MCF 10A (cell line): ENCODE data around the gene MARK3. TPM values are rescaled to one million over a fixed set of nuclear protein-coding genes. Genes with fewer than 3 reads are reported as not detected.

Source experiments
- BruUV-seq: library from RNA; stranded (reverse); fragments of 400-500 nt; replicated peaks from 2 replicates; lab custom pipeline; 2021; lab: Mats Ljungman, UMichigan
- CTCF ChIA-PET: fragments of 300-600 bp; sonication (Branson Sonifier 250); formaldehyde crosslinking; extraction: SDS; loops from one replicate; lab custom pipeline; 2021; ENCODE audit warnings: antibody characterized with exemption, inconsistent platforms; lab: Yijun Ruan, JAX
- POLR2A ChIA-PET: fragments of 300-600, 350-650 bp; sonication (Branson Sonifier 250); formaldehyde crosslinking; extraction: SDS; loops from one replicate; lab custom pipeline; 2020; ENCODE audit warnings: antibody characterized with exemption, inconsistent platforms; lab: Yijun Ruan, JAX
- DNase-seq: peaks from one replicate; pipeline ENCODE4 v3.0.0-alpha.2; 2018; ENCODE audit not compliant: unreplicated experiment
- H3K27ac Mint-ChIP-seq: one replicate; pipeline ENCODE4 v1.8.0; 2022; ENCODE audit warnings: mild to moderate bottlenecking, low read depth, mixed read lengths; ENCODE audit not compliant: unreplicated experiment
- H3K27me3 Mint-ChIP-seq: one replicate; pipeline ENCODE4 v1.8.0; 2022; ENCODE audit warnings: mixed read lengths; ENCODE audit not compliant: insufficient read depth, unreplicated experiment
- H3K36me3 Mint-ChIP-seq: one replicate; pipeline ENCODE4 v1.8.0; 2022; ENCODE audit warnings: mild to moderate bottlenecking, moderate library complexity, mixed read lengths; ENCODE audit not compliant: insufficient read depth, unreplicated experiment
- H3K4me1 Mint-ChIP-seq: one replicate; pipeline ENCODE4 v1.8.0; 2022; ENCODE audit warnings: mixed read lengths; ENCODE audit not compliant: insufficient read depth, unreplicated experiment
- H3K4me3 Mint-ChIP-seq: one replicate; pipeline ENCODE4 v1.8.0; 2022; ENCODE audit warnings: mild to moderate bottlenecking, moderate library complexity, mixed read lengths; ENCODE audit not compliant: unreplicated experiment
- H3K9me3 Mint-ChIP-seq: one replicate; pipeline ENCODE4 v1.8.0; 2022; ENCODE audit warnings: mixed read lengths; ENCODE audit not compliant: unreplicated experiment
- intact Hi-C: fragments of 100-400 bp; cut with micrococcal nuclease; formaldehyde crosslinking; loops from 2 replicates; pipeline ENCODE4 v1.14.1; 2022
- total RNA-seq: library from RNA; stranded (reverse); gene quantifications from 2 replicates; pipeline ENCODE4 v1.2.3, GENCODE V29; 2022
- TF ChIP-seq, protein P1 (sequence below): fragments of 200-600 bp; IDR thresholded peaks from one replicate; pipeline ENCODE4 v1.8.0; 2022; ENCODE audit warnings: antibody characterized with exemption, mild to moderate bottlenecking; ENCODE audit not compliant: unreplicated experiment

The MARK3 gene
- total RNA-seq, 1 experiment from 2014 or later: 130 TPM

DNA sequence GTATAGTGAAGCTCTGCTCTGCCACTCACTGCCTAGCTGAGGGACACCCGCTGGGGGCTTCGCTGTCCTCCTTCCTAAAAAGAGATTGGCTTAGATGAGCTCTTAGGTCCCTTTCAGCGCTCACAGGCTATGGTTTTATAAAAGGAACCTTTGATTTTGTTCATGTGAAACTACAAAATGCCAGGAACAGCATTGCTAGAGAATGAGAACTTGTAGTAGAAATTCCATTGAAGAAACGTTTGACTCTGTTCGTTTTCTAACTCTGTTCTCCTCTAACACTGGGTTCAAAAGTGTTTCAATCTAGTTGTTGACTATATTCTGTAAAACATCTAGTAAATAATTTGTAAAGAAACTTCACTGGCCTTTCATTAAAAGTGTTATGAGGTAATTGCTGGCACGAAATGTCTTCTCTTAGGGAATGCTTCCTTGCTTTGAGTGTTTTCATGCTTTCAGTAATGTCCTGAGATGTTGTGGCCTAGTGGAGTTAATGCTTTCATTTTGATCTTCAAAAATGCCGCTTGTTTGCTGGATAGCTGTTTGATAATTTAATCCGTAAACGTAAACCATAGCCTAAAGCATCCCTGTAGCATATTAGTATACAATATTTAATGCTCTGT is 1.6 kb downstream of the MARK3 start:
- Mint-ChIP-seq H3K36me3 (peaks cover 6% of the 10 kb centered on the region), H3K27me3 (no peaks in the 10 kb centered on the region), H3K9me3 (no peaks in the 10 kb centered on the region), H3K4me3 (peak overlapping the region; percentile 91), H3K27ac (peak overlapping the region; percentile 87), H3K4me1 (peaks cover 22% of the 10 kb centered on the region)
- BruUV-seq: no TSS peak
- TF ChIP-seq, protein P1, sequence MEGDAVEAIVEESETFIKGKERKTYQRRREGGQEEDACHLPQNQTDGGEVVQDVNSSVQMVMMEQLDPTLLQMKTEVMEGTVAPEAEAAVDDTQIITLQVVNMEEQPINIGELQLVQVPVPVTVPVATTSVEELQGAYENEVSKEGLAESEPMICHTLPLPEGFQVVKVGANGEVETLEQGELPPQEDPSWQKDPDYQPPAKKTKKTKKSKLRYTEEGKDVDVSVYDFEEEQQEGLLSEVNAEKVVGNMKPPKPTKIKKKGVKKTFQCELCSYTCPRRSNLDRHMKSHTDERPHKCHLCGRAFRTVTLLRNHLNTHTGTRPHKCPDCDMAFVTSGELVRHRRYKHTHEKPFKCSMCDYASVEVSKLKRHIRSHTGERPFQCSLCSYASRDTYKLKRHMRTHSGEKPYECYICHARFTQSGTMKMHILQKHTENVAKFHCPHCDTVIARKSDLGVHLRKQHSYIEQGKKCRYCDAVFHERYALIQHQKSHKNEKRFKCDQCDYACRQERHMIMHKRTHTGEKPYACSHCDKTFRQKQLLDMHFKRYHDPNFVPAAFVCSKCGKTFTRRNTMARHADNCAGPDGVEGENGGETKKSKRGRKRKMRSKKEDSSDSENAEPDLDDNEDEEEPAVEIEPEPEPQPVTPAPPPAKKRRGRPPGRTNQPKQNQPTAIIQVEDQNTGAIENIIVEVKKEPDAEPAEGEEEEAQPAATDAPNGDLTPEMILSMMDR: no peak
- CTCF ChIA-PET: interaction anchor here (0.6 to 1.3 kb wide), 3 partner anchors 10 to 746 kb away, joined by 3 to 4 read pairs (median 3); no protein-coding TSS in a partner anchor
- no peak for DNase-seq
- POLR2A ChIA-PET: interaction anchor here (0.6 to 3.5 kb wide), 12 partner anchors 11 to 1324 kb away, joined by 3 to 36 read pairs (median 5); partner anchors contain the start of gene EIF5
- intact Hi-C loops: no loop called here

DNA sequence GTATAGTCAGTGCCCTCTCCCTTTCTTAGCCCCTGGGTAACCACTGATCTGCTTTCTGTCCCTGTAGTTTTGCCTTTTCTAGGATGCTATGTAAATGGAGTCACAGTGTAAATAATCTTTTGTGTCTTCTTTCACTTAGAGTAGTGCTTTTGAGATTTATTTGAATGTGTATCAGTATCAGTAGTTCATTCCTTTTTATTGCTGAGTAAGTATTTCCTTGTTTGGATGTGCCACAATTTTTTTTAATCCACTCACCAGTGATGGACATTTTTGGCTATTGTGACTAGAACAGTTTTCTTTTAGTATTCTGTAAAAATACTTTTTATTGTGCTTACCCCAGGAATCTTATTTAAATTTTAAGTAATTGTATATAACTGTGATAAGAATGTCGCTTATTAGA is 3.4 kb downstream of the MARK3 start:
- TSS peak; percentile 1 for BruUV-seq
- Mint-ChIP-seq H3K4me3 (peak overlapping the region; percentile 91), H3K4me1 (peaks cover 10% of the 10 kb centered on the region), H3K27ac (no peak overlapping the region), H3K27me3 (no peaks in the 10 kb centered on the region), H3K36me3 (peaks cover 6% of the 10 kb centered on the region), H3K9me3 (no peaks in the 10 kb centered on the region)
- intact Hi-C loops: no loop called here
- DNase-seq: no peak
- POLR2A ChIA-PET: interaction anchor here (1.3 to 3.5 kb wide), 4 partner anchors 9 to 59 kb away, joined by 3 to 36 read pairs (median 16); partner anchors contain the start of gene EIF5
- CTCF ChIA-PET: interaction anchor here (0.9 to 1.2 kb wide), 3 partner anchors 9 to 33 kb away, joined by 4 to 6 read pairs (median 4); no protein-coding TSS in a partner anchor
- TF ChIP-seq, protein P1: no peak

DNA sequence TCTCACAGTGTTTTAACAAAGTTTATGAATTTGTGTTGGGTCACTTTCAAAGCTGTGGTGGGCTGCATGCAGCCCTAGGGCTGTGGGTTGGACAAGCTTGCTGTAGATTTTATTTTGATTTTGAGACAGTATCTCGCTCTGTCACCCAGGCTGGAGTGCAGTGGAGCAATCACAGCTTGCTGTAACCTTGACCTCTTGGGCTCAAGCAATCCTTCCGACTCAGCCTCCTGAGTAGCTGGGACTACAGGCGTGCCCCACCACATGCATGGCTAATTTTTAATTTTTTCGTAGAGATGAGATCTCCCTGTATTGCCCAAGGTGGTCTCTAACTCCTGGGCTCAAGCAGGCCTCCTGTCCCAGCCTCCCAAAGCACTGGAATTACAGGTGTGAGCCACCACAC is 5.4 kb downstream of the MARK3 start:
- intact Hi-C loops: loop anchor here (2.0 to 5.0 kb wide), 2 partner anchors 56 to 313 kb away; partner anchors contain the start of gene EIF5
- no peak overlapping the region for H3K4me3 Mint-ChIP-seq
- H3K4me1 Mint-ChIP-seq: peaks cover 26% of the 10 kb centered on the region
- DNase-seq: no peak
- H3K27ac Mint-ChIP-seq: no peak overlapping the region
- no peaks in the 10 kb centered on the region for H3K9me3 Mint-ChIP-seq
- ChIA-PET CTCF (interaction anchor here (0.6 to 5.3 kb wide), 41 partner anchors 8 to 1826 kb away, joined by 3 to 38 read pairs (median 5); partner anchors contain the start of gene EIF5), POLR2A (interaction anchor here (0.6 to 3.5 kb wide), 15 partner anchors 8 to 1287 kb away, joined by 3 to 37 read pairs (median 3); partner anchors contain the start of gene EIF5)
- TF ChIP-seq, protein P1: no peak
- no peaks in the 10 kb centered on the region for H3K27me3 Mint-ChIP-seq
- BruUV-seq: no TSS peak
- H3K36me3 Mint-ChIP-seq: peaks cover 5% of the 10 kb centered on the region

DNA sequence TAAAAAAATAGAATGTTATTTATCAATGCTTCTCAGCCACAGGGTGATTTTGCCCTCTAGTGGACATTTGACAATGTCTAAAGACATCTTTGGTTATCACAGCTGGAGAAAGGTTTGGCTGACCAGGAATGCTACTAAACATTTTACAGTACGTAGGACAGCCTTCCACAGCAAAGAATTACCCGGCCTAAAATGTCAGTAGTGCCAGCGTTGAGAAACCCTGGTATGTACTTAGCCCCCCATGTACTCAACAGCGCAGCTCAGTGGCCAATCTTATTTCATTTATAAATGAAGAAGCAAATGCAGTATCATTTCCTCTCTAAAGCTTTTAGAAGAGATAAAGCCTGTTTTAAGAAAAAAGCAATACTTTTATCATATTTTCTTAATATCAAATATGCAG is 5.8 kb downstream of the MARK3 start:
- no TSS peak for BruUV-seq
- ChIA-PET POLR2A (interaction anchor here (0.6 to 3.5 kb wide), 14 partner anchors 9 to 1286 kb away, joined by 3 to 37 read pairs (median 4); partner anchors contain the start of gene EIF5), CTCF (interaction anchor here (0.6 to 5.3 kb wide), 36 partner anchors 9 to 1826 kb away, joined by 3 to 38 read pairs (median 5); partner anchors contain the start of gene EIF5)
- Mint-ChIP-seq H3K4me3 (no peak overlapping the region), H3K27ac (no peak overlapping the region), H3K36me3 (peaks cover 6% of the 10 kb centered on the region), H3K27me3 (no peaks in the 10 kb centered on the region), H3K9me3 (no peaks in the 10 kb centered on the region), H3K4me1 (peaks cover 30% of the 10 kb centered on the region)
- TF ChIP-seq, protein P1: peak; percentile 65
- intact Hi-C loops: loop anchor here (2.0 to 5.0 kb wide), 2 partner anchors 56 to 314 kb away; partner anchors contain the start of gene EIF5
- peak; percentile 68 for DNase-seq
